Neutrophil (primary cell): ENCODE data around the gene DMXL2.
"Not testable (repeated sequence)": the region's sequence is repeated elsewhere in the genome, so short reads cannot be mapped to it uniquely, and the experiment has no call there.

Experiments
- H3K27ac ChIP-seq: fragments of 200-600 bp; sonication (generic); 2 replicates; pipeline ENCODE4 v1.5.1; 2016; ENCODE audit warnings: mild to moderate bottlenecking, moderate library complexity
- H3K27me3 ChIP-seq: fragments of 200-600 bp; sonication (generic); 2 replicates; pipeline ENCODE4 v1.6.0; 2016; ENCODE audit warnings: mild to moderate bottlenecking
- H3K36me3 ChIP-seq: fragments of 200-600 bp; sonication (generic); 2 replicates; pipeline ENCODE4 v1.5.1; 2017
- H3K4me1 ChIP-seq, 2 experiments: fragments of 200-600 bp in 1 of 2; sonication (generic) in 1 of 2; 1 replicate in 1 of 2; 2 replicates in 1 of 2; pipeline versions ENCODE4 v1.5.1 to v1.6.1; 2013 to 2016; ENCODE audit warnings: low read depth in 1 of 2, low read length in 1 of 2, mild to moderate bottlenecking in 1 of 2, moderate library complexity in 1 of 2; ENCODE audit not compliant: control insufficient read depth in 1 of 2, insufficient read depth in 1 of 2
- H3K4me3 ChIP-seq, 2 experiments: fragments of 200-600 bp in 1 of 2; sonication (generic) in 1 of 2; 1 replicate in 1 of 2; 2 replicates in 1 of 2; pipeline ENCODE4 v1.5.1; 2013 to 2016; ENCODE audit warnings: low read depth in 1 of 2, low read length in 1 of 2, mild to moderate bottlenecking in 1 of 2, moderate library complexity in 1 of 2
- H3K9me3 ChIP-seq: fragments of 200-600 bp; sonication (generic); 2 replicates; pipeline ENCODE4 v1.5.1; 2016
- CTCF ChIP-seq: fragments of 200-600 bp; sonication (generic); IDR thresholded peaks from 2 replicates; pipeline ENCODE4 v1.5.1; 2016; ENCODE audit warnings: antibody characterized with exemption

DMXL2 gene

DNA sequence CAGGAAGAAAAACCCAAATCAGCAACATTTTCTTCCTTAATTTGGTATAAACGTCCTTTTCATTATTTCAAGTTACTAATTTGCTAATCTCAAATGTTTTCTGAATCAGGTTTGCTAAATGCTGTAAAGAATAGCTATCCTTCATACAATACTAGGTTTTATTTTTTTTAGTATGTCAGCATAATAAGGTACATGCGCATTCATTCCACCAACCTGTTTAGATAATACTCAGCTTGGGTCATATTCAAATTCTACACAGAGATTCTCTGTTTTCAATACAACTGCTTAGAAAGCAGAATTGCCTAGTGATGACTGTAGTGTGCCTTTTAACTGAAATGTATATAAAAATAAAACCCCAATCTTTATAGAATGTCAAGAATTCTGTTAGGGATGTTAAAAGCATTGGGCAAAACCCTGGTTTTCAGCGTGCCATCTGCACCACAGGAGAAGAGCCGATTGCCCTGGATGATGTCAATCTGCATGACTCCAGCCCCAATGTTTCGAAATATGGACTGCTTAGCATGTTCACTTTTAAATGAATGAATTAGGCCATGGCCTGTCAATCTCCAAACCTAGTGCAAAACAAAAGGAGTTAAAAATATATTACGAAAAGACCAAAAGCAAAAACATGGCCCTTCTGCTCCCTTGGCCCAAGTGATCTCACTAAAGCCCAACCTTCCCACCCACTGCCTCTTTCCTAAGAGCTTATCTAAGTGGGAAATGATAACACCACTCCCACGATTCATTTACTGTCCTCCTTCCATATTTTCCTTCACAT is 173.8 kb downstream of the DMXL2 start:
- Histone ChIP-seq H3K9me3 (no peaks in the 10 kb centered on the region), H3K4me1 (no peaks in the 10 kb centered on the region), H3K27me3 (no peaks in the 10 kb centered on the region), H3K4me3 (no peak overlapping the region), H3K27ac (no peak overlapping the region), H3K36me3 (peaks cover 85% of the 10 kb centered on the region)
- no peak for TF ChIP-seq CTCF

GRCh38 chr15:51447855-51448621 is 174.5 kb downstream of the DMXL2 start:
- H3K27me3 ChIP-seq, result no peaks in the 10 kb centered on the region
- H3K4me3 ChIP-seq, result no peak overlapping the region
- no peaks in the 10 kb centered on the region for H3K9me3 ChIP-seq
- H3K27ac ChIP-seq, result no peak overlapping the region
- TF ChIP-seq CTCF, result no peak
- H3K36me3 ChIP-seq, result peaks cover 77% of the 10 kb centered on the region
- H3K4me1 ChIP-seq, result no peaks in the 10 kb centered on the region

GRCh38 chr15:51446029-51446744 is 176.4 kb downstream of the DMXL2 start:
- not testable (repeated sequence) for H3K9me3 ChIP-seq, H3K27me3 ChIP-seq, H3K4me3 ChIP-seq, H3K4me1 ChIP-seq, H3K27ac ChIP-seq
- peaks cover 63% of the 10 kb centered on the region for H3K36me3 ChIP-seq

GRCh38 chr15:51444807-51445206 is 177.8 kb downstream of the DMXL2 start:
- Histone ChIP-seq H3K4me3 (no peak overlapping the region), H3K36me3 (peaks cover 49% of the 10 kb centered on the region), H3K27me3 (no peaks in the 10 kb centered on the region), H3K9me3 (no peaks in the 10 kb centered on the region), H3K27ac (no peak overlapping the region), H3K4me1 (no peaks in the 10 kb centered on the region)
- TF ChIP-seq CTCF, result no peak

DNA sequence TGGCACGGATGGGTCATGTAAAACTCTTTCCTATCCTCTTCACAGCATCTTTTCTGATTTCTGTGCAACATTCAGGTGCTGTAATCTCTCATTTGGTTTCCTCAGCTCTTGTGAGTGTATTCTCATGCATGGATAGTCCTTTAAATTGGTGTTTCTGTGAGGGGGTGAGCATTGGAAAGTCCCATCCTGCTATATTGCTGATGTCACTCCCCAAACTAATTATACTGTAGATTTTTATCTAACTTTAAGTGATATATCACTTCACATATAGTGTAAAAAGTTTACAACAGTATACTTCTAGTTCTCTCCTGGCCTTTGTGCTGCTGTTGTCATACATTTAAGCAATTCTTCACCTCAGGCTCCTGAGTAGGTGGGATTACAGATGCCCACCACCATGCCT is 178.5 kb downstream of the DMXL2 start:
- no peak overlapping the region for H3K4me3 ChIP-seq
- peaks cover 42% of the 10 kb centered on the region for H3K36me3 ChIP-seq
- H3K27me3 ChIP-seq, result no peaks in the 10 kb centered on the region
- no peaks in the 10 kb centered on the region for H3K9me3 ChIP-seq
- H3K4me1 ChIP-seq, result no peaks in the 10 kb centered on the region
- no peak for TF ChIP-seq CTCF
- no peak overlapping the region for H3K27ac ChIP-seq
